Right lobe of liver (tissue), 4 donors: ENCODE measurements around the gene PAN2.

Experiments used
- POLR2A ChIP-seq: fragments of 450-650 bp; IDR thresholded peaks from one replicate; pipeline ENCODE4 v1.6.1; 2017; ENCODE audit warnings: antibody characterized with exemption, mild to moderate bottlenecking
- TF ChIP-seq, protein P1 (sequence below), 4 donors: fragments of 200-600 bp in 3 of 4; fragments of 450-650 bp in 1 of 4; IDR thresholded peaks; one replicate each; pipeline versions ENCODE4 v1.5.1 to v1.8.0; 2016 to 2022; ENCODE audit warnings: antibody characterized with exemption in 4 of 4, mild to moderate bottlenecking in 2 of 4
- donor health status: DM: no; HTN: no; CAD: no.
- donor health status: DM: no; HTN: no; CAD: no.
- donor health status: DM: no; HTN: yes; CAD: no.

DNA sequence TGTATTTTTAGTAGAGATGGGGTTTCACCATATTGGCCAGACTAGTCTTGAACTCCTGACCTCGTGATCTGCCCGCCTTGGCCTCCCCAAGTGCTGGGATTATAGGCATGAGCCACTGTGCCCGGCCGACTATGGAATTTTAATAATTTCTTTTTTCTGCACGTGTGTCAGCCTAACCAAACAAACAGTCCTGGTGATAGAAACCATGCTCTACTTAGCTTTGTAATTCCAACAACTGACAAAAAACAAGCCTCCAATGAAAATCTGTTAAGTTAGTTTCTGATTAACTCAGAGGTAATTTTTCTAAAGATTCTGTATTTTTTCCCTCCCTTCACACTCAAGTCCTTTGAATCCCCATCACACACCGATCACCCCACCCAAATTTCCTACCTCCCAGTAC lies 51.8 kb downstream of the PAN2 start:
- TF ChIP-seq, protein P1, sequence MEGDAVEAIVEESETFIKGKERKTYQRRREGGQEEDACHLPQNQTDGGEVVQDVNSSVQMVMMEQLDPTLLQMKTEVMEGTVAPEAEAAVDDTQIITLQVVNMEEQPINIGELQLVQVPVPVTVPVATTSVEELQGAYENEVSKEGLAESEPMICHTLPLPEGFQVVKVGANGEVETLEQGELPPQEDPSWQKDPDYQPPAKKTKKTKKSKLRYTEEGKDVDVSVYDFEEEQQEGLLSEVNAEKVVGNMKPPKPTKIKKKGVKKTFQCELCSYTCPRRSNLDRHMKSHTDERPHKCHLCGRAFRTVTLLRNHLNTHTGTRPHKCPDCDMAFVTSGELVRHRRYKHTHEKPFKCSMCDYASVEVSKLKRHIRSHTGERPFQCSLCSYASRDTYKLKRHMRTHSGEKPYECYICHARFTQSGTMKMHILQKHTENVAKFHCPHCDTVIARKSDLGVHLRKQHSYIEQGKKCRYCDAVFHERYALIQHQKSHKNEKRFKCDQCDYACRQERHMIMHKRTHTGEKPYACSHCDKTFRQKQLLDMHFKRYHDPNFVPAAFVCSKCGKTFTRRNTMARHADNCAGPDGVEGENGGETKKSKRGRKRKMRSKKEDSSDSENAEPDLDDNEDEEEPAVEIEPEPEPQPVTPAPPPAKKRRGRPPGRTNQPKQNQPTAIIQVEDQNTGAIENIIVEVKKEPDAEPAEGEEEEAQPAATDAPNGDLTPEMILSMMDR (IDR thresholded peaks at IDR 0.05): no peak
- TF ChIP-seq POLR2A: no peak
